ENCODE measurements around the gene TRDN.
"Not testable (repeated sequence)": the region's sequence is repeated elsewhere in the genome, so short reads cannot be mapped to it uniquely, and the experiment has no call there.

TRDN gene

DNA sequence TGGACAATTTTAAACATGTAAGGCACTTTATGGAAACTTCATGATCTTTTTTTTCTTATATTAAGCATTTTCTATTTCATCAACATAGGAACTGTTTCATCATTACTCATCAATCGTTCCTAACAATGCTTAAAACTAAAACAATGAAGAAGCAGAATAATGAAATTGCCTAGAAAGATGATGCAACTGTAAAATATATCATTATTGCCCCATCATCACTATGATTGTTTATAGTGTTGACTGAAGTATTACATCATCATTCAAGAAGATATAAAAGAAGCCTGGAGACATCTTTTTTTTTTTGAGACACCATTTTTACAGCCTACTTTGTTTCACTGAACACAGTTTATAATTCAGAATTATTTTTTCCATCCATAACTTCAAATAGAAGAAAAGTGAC lies 147.2 kb downstream of the TRDN start:
- DNase-seq = no peak

GRCh38 chr6:123480986-123481385 lies 155.8 kb downstream of the TRDN start:
- DNase-seq = no peak

GRCh38 chr6:123472025-123472702 lies 164.6 kb downstream of the TRDN start:
- DNase-seq = not testable (repeated sequence)

GRCh38 chr6:123467392-123467791 lies 169.4 kb downstream of the TRDN start:
- DNase-seq = no peak

DNA sequence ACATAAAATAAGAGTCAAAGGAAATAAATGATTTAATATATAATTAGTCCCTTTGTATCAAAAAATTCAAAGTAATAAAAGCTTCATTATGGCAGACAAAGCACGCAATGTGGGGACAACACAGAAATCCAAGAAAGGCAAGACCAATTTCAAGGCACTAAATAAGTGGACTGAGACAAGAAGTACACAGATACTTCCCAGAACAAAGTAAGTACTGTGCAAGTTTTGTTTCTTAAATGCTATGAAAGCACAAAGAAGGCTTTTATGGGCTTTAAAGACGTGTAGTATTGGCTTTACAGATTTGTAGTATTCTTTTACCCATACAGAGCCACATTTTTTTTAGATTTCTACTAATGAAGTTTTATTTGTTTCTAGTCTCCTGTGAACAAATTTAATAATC lies 174.6 kb downstream of the TRDN start:
- DNase-seq = no peak

GRCh38 chr6:123458218-123458617 lies 178.5 kb downstream of the TRDN start:
- no peak for DNase-seq

GRCh38 chr6:123456836-123457235 lies 179.9 kb downstream of the TRDN start:
- no peak for DNase-seq

GRCh38 chr6:123454448-123454847 lies 182.3 kb downstream of the TRDN start:
- DNase-seq = no peak

- DNase-seq = not testable (repeated sequence)
Measured at GRCh38 chr6:123453071-123453470, 183.7 kb downstream of the TRDN start.

DNA sequence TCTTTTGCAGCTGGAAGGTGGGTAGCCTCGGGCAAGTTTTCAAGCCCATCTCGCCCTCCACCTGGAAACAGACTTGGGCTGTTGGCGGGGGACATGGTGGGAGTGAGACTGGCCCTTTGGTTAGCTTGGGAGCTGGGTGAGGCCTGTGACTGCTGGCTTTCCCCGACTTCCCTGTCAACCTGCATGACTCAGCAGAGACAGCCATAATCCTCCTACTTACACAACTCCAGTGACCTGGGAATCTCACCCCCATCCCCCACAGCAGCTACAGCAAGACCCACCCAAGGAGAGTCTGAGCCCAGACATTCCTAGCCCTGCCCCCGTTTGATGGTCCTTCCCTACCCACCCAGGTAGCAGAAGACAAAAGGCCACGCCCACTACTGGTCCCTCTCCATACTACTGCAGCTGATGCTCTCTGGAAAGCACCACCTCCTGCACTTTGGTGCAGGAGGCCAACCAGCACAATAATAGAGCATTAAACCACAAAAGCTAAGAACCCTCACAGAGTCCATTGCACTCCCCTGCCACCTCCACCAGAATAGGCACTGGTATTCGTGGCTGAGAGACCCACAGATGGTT lies 188.4 kb downstream of the TRDN start:
- no peak for DNase-seq

DNA sequence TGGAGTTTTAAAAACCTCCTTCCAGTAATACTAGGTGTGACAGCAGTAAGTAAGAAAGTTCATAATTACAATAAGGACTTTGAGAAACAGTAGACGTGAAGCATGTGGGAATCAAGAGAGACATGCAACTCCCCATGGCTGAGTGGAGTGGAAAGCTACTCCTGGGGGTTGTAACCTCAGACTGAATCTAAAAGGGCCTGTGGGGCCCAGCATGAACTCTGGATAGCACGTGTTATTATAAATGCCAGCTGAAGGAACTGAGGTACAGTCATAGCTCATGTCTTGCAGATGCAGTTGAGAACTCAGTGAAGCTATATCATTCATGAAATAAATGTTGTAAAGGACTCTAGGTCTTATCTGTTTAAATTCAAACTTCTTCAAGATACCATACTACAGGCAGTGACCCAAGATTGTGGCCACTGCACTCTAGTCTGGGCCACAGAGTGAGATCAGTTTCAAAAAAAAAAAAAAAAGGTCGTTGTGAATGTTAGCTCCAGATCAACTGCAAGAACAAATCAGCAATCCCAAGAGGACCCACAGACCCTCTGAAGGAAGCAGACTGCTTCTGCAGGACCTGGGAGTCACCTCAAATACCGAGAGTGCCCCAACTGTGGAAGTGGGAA lies 189.3 kb downstream of the TRDN start:
- no peak for DNase-seq

DNA sequence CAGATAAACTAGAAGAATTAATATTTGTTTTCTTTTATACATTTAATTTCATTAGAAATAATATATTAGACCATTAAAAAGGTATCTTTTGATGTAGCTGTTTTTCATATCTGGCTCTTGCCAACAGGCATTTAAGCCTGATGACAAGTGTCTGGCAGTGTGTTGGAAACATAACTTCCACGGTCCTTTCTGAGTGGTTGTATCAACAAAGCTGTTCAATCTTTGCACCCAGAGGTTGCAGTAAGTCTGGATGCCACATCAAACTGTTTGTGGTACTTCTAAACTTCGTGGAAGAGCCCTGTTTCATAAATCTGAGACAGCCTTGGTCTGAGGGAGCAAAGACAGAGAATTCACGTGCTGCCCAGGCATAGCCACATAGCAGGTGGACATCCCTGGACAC lies 197.4 kb downstream of the TRDN start:
- no peak for DNase-seq

- DNase-seq = no peak
Measured at GRCh38 chr6:123434186-123434585, 202.6 kb downstream of the TRDN start.

DNA sequence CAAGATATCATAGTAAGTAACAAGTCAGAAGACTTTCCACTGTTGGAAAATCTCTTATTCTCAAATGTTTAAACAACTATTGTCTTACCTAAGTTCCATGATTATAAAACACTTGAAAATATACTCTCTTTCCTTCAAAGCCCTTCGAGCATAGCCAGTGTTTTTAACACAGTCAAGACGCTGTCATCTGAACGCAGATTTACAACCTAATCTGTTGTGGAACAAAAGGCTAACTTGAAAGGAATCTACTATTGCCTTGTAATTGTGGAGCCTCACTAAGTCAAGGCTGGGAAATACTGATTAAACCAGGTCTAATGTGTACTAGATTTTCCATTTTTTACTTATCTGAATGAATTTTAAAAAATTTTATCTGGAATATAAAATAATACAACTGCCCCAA lies 205.8 kb downstream of the TRDN start:
- DNase-seq = no peak

GRCh38 chr6:123427008-123427407 lies 209.7 kb downstream of the TRDN start:
- no peak for DNase-seq

DNA sequence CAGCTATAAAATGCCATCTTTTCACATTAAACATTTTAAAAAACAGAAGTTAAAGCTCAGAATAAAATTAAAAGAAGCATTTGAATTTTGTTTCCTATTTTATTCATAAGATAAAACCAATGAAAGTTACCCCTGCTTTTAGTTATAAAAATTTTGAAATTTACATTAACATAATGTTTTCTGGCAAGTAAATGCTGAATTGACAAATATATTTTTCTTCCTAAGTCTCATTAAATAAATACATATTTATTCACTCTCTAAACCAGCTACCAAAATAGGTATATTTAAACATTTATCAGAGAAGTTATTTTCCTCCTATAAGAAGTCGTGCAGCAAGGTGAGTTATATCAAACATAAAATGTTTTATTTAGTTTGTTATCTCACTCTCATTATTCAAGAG lies 213.6 kb downstream of the TRDN start:
- no peak for DNase-seq

DNA sequence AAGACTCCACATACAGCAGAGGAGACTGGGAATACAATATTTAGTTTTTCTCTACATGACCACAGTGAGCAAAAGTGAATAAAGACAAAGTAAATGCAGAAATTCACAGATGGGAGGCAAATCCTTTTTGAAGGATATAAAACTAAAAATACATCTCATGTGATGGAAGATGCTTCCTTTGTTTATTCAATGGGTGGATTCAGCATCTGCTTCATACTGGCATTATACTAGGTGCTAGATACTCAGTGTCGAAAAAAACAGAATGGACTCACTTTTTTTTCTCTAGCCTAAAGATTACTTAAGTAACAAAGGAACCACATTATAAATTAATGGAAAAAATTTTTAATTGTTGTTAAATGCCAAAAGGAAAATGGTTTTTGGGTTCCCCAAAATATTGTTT lies 216.2 kb downstream of the TRDN start:
- no peak for DNase-seq

DNA sequence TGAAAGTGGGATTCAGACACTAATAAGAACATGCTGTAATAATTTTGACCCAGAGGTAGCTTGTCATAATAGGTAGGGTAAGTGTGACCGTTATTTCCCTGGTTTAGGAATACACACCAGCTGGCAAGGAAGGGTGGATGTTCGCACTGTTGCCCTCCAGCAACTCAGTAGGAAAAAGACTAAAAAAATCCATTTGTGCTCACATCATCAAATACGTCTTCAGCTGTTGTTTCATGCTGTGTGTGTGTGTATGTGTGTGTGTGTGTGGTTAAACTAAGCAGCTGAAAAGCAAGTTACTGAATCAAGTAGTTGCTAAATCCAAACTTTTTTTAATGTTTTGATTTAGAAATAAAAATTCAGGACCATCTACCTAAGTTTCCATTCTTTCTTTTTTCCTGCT lies 218.7 kb downstream of the TRDN start:
- DNase-seq = no peak

GRCh38 chr6:123417535-123417934 lies 219.2 kb downstream of the TRDN start:
- DNase-seq = no peak

DNA sequence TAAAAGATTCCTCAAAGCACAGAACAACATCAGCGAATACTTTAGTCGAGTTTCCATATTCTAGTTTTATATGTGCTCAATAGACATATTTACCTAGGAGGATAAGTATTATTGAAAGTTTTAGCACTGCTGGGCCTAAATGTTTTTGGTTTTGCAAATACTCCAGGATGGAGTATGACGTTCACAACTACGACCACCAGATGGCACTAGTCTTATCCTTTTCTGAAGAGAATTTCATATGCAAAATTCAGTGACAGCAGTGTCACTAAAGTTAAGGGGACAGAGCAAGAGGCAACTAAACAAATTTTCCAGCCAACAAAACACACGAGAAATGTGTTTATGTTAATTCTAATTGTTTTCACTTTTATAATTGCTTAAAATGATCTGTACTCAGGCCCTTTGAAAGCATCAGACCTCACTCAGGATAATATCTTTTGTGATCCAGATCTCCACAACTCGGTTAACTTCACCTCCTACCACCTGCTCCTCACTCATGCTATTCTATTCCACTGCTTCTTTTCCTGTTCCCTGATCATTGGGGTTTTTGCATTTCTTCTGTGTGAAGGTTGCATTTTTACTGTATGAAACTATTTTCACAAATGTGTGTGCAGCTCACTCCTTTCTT lies 220.8 kb downstream of the TRDN start:
- DNase-seq = no peak

DNA sequence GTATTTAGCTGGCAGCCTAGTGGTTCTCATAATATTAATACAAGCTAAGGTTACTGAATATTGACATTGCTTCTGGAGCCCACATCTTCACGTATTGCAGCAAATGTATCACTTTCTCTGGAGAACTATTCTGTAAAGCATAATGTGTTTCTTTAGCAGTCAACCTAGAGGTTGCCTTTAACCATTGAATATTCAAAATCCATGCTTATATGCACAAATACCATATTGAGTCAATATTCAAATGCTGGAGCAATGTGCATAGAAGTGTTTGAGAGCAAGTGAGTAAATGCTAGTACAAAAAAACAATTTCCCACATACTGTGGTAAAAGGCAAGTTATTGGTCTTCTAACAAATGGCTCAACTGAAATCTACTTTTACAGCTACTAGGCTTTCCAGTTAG lies 231.8 kb downstream of the TRDN start:
- DNase-seq = no peak

GRCh38 chr6:123402052-123402451 lies 234.7 kb downstream of the TRDN start:
- DNase-seq = no peak

- no peak for DNase-seq
Measured at GRCh38 chr6:123398072-123398471, 238.7 kb downstream of the TRDN start.

DNA sequence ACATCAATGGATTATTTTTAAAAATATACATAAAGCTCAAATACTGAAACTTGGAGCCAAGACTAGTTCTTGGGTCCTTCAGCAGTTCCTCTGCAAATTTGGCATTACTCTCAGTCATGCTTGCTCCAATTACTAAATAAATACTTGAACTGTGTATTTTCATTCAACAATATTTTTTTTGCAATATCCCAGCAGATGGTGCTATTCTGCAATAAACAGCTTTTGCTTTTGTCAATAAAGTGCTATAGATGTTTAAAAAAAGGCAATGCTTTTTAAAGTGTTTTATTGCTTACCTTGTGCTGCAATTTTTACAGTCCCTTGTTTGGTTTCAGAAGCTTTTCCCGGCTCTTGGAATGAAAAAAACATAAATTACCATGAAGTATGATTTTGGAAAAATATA lies 243.4 kb downstream of the TRDN start:
- no peak for DNase-seq

Measured in activated gamma-delta T cell treated with Interleukin-2 at 50 U/mL for 16 hours (primary cell).